KMS-11 (cell line): ENCODE measurements around the gene ADAP1.

Experiments used
- H2AFZ ChIP-seq: fragments of 200-600 bp; sonication (generic); 2 replicates; pipeline ENCODE4 v1.6.1; 2016; ENCODE audit warnings: antibody characterized with exemption, mixed run types, low read depth
- H3K27ac ChIP-seq: fragments of 200-600 bp; sonication (generic); 2 replicates; pipeline ENCODE4 v1.6.1; 2016; ENCODE audit warnings: mild to moderate bottlenecking, mixed run types
- H3K27me3 ChIP-seq: fragments of 200-600 bp; sonication (generic); 2 replicates; pipeline ENCODE4 v1.6.1; 2017; ENCODE audit warnings: mild to moderate bottlenecking, low read depth, mixed run types, moderate library complexity; ENCODE audit not compliant: insufficient read depth
- H3K36me3 ChIP-seq: fragments of 200-600 bp; sonication (generic); 2 replicates; pipeline ENCODE4 v1.6.1; 2017; ENCODE audit warnings: mild to moderate bottlenecking, mixed run types; ENCODE audit not compliant: insufficient read depth
- H3K4me1 ChIP-seq: fragments of 200-600 bp; sonication (generic); 2 replicates; pipeline ENCODE4 v1.6.1; 2016; ENCODE audit warnings: mild to moderate bottlenecking, low read depth, mixed run types; ENCODE audit not compliant: poor library complexity, severe bottlenecking
- H3K4me2 ChIP-seq: fragments of 200-600 bp; sonication (generic); 2 replicates; pipeline ENCODE4 v1.7.0; 2016; ENCODE audit warnings: mild to moderate bottlenecking, mixed run types
- H3K4me3 ChIP-seq: fragments of 200-600 bp; sonication (generic); IDR thresholded peaks from 2 replicates; pipeline ENCODE4 v1.6.1; 2017; ENCODE audit warnings: low read depth, low read length, mixed read lengths; ENCODE audit not compliant: insufficient read depth
- H3K79me2 ChIP-seq: fragments of 200-600 bp; sonication (generic); 2 replicates; pipeline ENCODE4 v1.6.1; 2016; ENCODE audit warnings: low read depth, mixed run types; ENCODE audit not compliant: insufficient read depth
- H3K9ac ChIP-seq: fragments of 200-600 bp; sonication (generic); 2 replicates; pipeline ENCODE4 v1.6.1; 2016; ENCODE audit warnings: mild to moderate bottlenecking, mixed run types
- H4K20me1 ChIP-seq: fragments of 200-600 bp; sonication (generic); 2 replicates; pipeline ENCODE4 v1.6.1; 2016; ENCODE audit warnings: mild to moderate bottlenecking, mixed run types; ENCODE audit not compliant: insufficient read depth
- CTCF ChIP-seq: fragments of 200-600 bp; sonication (generic); conservative IDR thresholded peaks from 2 replicates; pipeline ENCODE4 v1.6.1; 2017; ENCODE audit warnings: low read depth, mild to moderate bottlenecking, antibody characterized with exemption, low read length, moderate library complexity, mixed read lengths

ADAP1 gene

GRCh38 chr7:932651-932975, 21.9 kb downstream of the ADAP1 start:
- H3K27ac ChIP-seq, result no peak overlapping the region
- H3K4me2 ChIP-seq, result no peak overlapping the region
- peaks cover 13% of the 10 kb centered on the region; the same call in 1 of the 2 replicates for H3K27me3 ChIP-seq
- no peak overlapping the region for H3K4me3 ChIP-seq
- H3K9ac ChIP-seq, result no peak overlapping the region
- H4K20me1 ChIP-seq, result no peaks in the 10 kb centered on the region
- peaks cover 25% of the 10 kb centered on the region for H3K4me1 ChIP-seq
- no peak for TF ChIP-seq CTCF
- H2AFZ ChIP-seq, result no peak overlapping the region
- H3K36me3 ChIP-seq, result no peaks in the 10 kb centered on the region
- no peaks in the 10 kb centered on the region for H3K79me2 ChIP-seq

- no peak overlapping the region for H3K9ac ChIP-seq
Observed at GRCh38 chr7:931871-932650, 22.4 kb downstream of the ADAP1 start.

GRCh38 chr7:930975-931758, 23.3 kb downstream of the ADAP1 start:
- Histone ChIP-seq H3K27ac (no peak overlapping the region), H3K79me2 (no peaks in the 10 kb centered on the region), H3K4me1 (peaks cover 16% of the 10 kb centered on the region), H3K36me3 (no peaks in the 10 kb centered on the region), H4K20me1 (no peaks in the 10 kb centered on the region), H3K27me3 (peaks cover 13% of the 10 kb centered on the region; the same call in 1 of the 2 replicates), H3K4me3 (no peak overlapping the region), H2AFZ (no peak overlapping the region), H3K4me2 (no peak overlapping the region), H3K9ac (no peak overlapping the region)
- TF ChIP-seq CTCF, result no peak

More at GRCh38 chr7:931871-932650, 22.4 kb downstream of the ADAP1 start:
- Histone ChIP-seq H3K36me3 (no peaks in the 10 kb centered on the region), H3K27ac (no peak overlapping the region), H3K4me1 (peaks cover 25% of the 10 kb centered on the region), H3K27me3 (peaks cover 13% of the 10 kb centered on the region; the same call in 1 of the 2 replicates), H4K20me1 (no peaks in the 10 kb centered on the region), H3K4me3 (no peak overlapping the region), H3K4me2 (no peak overlapping the region), H2AFZ (no peak overlapping the region), H3K79me2 (no peaks in the 10 kb centered on the region)
- TF ChIP-seq CTCF, result no peak

- H3K4me3 ChIP-seq, result no peak overlapping the region
- H3K36me3 ChIP-seq, result no peaks in the 10 kb centered on the region
- H3K27me3 ChIP-seq, result peaks cover 11% of the 10 kb centered on the region; the same call in 1 of the 2 replicates
- no peak overlapping the region for H3K27ac ChIP-seq
- no peak overlapping the region for H3K9ac ChIP-seq
- no peak for TF ChIP-seq CTCF
- no peaks in the 10 kb centered on the region for H4K20me1 ChIP-seq
- H3K4me1 ChIP-seq, result peaks cover 24% of the 10 kb centered on the region
- no peaks in the 10 kb centered on the region for H3K79me2 ChIP-seq
- H3K4me2 ChIP-seq, result no peak overlapping the region
- H2AFZ ChIP-seq, result no peak overlapping the region
Observed at GRCh38 chr7:929311-929711, 25.2 kb downstream of the ADAP1 start.
